ENCODE data around the gene TMEM107.

DNA sequence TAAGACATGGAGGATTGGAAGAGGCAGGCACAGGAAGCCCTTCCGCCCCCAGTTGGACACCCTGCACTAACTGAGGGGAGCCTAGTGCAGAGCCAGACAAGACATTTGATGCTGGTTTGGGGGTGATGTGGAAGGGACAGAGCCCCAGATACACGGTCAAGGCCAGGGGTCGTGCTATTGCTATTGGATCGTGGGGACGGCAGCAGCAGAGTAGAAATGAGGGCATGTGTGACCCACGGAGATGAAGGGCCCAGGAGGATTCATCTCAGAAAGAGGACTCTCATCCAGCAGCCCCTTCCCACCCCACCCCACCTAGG, 11.4 kb downstream of the TMEM107 start:
- TF ChIP-seq, protein P1, sequence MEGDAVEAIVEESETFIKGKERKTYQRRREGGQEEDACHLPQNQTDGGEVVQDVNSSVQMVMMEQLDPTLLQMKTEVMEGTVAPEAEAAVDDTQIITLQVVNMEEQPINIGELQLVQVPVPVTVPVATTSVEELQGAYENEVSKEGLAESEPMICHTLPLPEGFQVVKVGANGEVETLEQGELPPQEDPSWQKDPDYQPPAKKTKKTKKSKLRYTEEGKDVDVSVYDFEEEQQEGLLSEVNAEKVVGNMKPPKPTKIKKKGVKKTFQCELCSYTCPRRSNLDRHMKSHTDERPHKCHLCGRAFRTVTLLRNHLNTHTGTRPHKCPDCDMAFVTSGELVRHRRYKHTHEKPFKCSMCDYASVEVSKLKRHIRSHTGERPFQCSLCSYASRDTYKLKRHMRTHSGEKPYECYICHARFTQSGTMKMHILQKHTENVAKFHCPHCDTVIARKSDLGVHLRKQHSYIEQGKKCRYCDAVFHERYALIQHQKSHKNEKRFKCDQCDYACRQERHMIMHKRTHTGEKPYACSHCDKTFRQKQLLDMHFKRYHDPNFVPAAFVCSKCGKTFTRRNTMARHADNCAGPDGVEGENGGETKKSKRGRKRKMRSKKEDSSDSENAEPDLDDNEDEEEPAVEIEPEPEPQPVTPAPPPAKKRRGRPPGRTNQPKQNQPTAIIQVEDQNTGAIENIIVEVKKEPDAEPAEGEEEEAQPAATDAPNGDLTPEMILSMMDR (IDR thresholded peaks at IDR 0.05; ENCODE audit: insufficient read depth, low read length, poor library complexity, severe bottlenecking), result no peak
- TF ChIP-seq EZH2phosphoT487 (conservative IDR thresholded peaks at IDR 0.05; ENCODE audit: low read length), result no peak
